Ovary (tissue), 3 donors: Measurements from ENCODE around the gene ZFPL1.

Experiments used
- EP300 ChIP-seq: sonication (generic); formaldehyde crosslinking; IDR thresholded peaks from one replicate; pipeline ENCODE4 v1.6.1; 2017; ENCODE audit warnings: antibody characterized with exemption
- POLR2A ChIP-seq: fragments of 450-650 bp; IDR thresholded peaks from one replicate; pipeline ENCODE4 v1.6.1; 2017; ENCODE audit warnings: antibody characterized with exemption, mild to moderate bottlenecking, moderate library complexity
- TF ChIP-seq, protein P1 (sequence below), 3 donors: fragments of 450-650 bp in 2 of 3; fragments of 200-600 bp in 1 of 3; IDR thresholded peaks; one replicate each; pipeline versions ENCODE4 v1.5.1 to v1.8.0; 2016 to 2022; ENCODE audit warnings: antibody characterized with exemption in 3 of 3, mild to moderate bottlenecking in 1 of 3
- donor health status: DM: no; HTN: no; CAD: no.

DNA sequence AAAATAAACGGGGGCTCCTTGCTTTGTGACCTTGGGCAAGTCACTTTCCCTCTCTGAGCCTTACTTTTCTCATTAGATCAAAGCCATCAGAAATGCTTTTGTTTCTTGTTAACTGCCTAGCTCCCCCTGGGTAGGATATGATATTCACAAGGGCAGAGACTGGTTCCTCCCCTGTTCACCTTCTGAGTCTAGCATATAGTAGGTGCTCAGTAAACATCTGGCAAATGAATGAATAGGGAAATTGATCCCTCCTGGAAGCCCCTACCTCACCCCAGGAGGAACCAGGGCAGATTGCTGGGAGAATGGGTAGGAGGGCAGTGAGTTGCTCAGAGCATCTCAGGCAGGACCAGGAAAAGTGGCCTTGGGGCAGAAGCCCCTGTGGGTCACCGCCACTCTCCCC is 49.6 kb upstream of the ZFPL1 start:
- TF ChIP-seq, protein P1, sequence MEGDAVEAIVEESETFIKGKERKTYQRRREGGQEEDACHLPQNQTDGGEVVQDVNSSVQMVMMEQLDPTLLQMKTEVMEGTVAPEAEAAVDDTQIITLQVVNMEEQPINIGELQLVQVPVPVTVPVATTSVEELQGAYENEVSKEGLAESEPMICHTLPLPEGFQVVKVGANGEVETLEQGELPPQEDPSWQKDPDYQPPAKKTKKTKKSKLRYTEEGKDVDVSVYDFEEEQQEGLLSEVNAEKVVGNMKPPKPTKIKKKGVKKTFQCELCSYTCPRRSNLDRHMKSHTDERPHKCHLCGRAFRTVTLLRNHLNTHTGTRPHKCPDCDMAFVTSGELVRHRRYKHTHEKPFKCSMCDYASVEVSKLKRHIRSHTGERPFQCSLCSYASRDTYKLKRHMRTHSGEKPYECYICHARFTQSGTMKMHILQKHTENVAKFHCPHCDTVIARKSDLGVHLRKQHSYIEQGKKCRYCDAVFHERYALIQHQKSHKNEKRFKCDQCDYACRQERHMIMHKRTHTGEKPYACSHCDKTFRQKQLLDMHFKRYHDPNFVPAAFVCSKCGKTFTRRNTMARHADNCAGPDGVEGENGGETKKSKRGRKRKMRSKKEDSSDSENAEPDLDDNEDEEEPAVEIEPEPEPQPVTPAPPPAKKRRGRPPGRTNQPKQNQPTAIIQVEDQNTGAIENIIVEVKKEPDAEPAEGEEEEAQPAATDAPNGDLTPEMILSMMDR (IDR thresholded peaks at IDR 0.05): no peak
- TF ChIP-seq POLR2A (no peak), EP300 (no peak)
